ENCODE measurements around the gene SPNS2. TPM values are rescaled to one million over a fixed set of nuclear protein-coding genes. Genes with fewer than 3 reads are reported as not detected.

The SPNS2 gene
- total and polyA plus RNA-seq, 9 donors, result 0.48 to 12.7 (median 4.2) TPM

GRCh38 chr17:4548061-4548461 lies 49.4 kb downstream of the SPNS2 start:
- intact Hi-C loops (cut with DNase I), result no loop called here
- no peaks in the 10 kb centered on the region for H3K36me3 ChIP-seq
- H3K9me3 ChIP-seq, result no peaks in the 10 kb centered on the region
- peak in 2 of 5 donors; percentile 12 to 29 for DNase-seq
- no peak for TF ChIP-seq CTCF (IDR thresholded peaks at IDR 0.05)
- no peak for TF ChIP-seq EP300 (IDR thresholded peaks at IDR 0.05)
- no peak for TF ChIP-seq POLR2A (IDR thresholded peaks at IDR 0.05)
- H3K4me1 ChIP-seq (ENCODE audit: insufficient read depth), result no peaks in the 10 kb centered on the region
- WGBS, 3 donors, result 87 to 91% (median 87%) methylated on average over 18 of the region's 18 CpGs
- H3K4me3 ChIP-seq, result no peak overlapping the region
- H3K27ac ChIP-seq, result no peak overlapping the region
- no peaks in the 10 kb centered on the region for H3K27me3 ChIP-seq

- TF ChIP-seq CTCF (IDR thresholded peaks at IDR 0.05) (no peak), EP300 (IDR thresholded peaks at IDR 0.05) (no peak), POLR2A (IDR thresholded peaks at IDR 0.05) (no peak)
- intact Hi-C loops (cut with DNase I), result no loop called here
- Histone ChIP-seq H3K36me3 (no peaks in the 10 kb centered on the region), H3K4me3 (no peak overlapping the region), H3K9me3 (no peaks in the 10 kb centered on the region), H3K27ac (no peak overlapping the region), H3K4me1 (ENCODE audit: insufficient read depth) (no peaks in the 10 kb centered on the region), H3K27me3 (no peaks in the 10 kb centered on the region)
- 76 to 83% (median 81%) methylated on average over 24 of the region's 24 CpGs for WGBS, 3 donors
- DNase-seq, result no peak
Observed at GRCh38 chr17:4548721-4549531, 50.2 kb downstream of the SPNS2 start.

- TF ChIP-seq CTCF (IDR thresholded peaks at IDR 0.05), result no peak
- no peak for TF ChIP-seq EP300 (IDR thresholded peaks at IDR 0.05)
- TF ChIP-seq POLR2A (IDR thresholded peaks at IDR 0.05), result no peak
- Histone ChIP-seq H3K9me3 (no peaks in the 10 kb centered on the region), H3K27ac (no peak overlapping the region), H3K4me1 (ENCODE audit: insufficient read depth) (peaks cover 5% of the 10 kb centered on the region), H3K36me3 (no peaks in the 10 kb centered on the region), H3K27me3 (no peaks in the 10 kb centered on the region), H3K4me3 (no peak overlapping the region)
- intact Hi-C loops (cut with DNase I), result loop anchor here in 1 of 4 donors (10.0 kb wide), 1 partner anchor 125 kb away; no protein-coding TSS in a partner anchor
- 80 to 89% (median 84%) methylated on average over 23 to 25 of the region's 25 CpGs for WGBS, 3 donors
- DNase-seq, result no peak
Observed at GRCh38 chr17:4549781-4550533, 51.3 kb downstream of the SPNS2 start.

GRCh38 chr17:4550534-4551039 lies 51.9 kb downstream of the SPNS2 start:
- H3K27me3 ChIP-seq, result no peaks in the 10 kb centered on the region
- H3K36me3 ChIP-seq, result no peaks in the 10 kb centered on the region
- intact Hi-C loops (cut with DNase I), result loop anchor here in 1 of 4 donors (10.0 kb wide), 1 partner anchor 126 kb away; no protein-coding TSS in a partner anchor
- no peaks in the 10 kb centered on the region for H3K9me3 ChIP-seq
- peaks cover 5% of the 10 kb centered on the region for H3K4me1 ChIP-seq (ENCODE audit: insufficient read depth)
- DNase-seq, result no peak
- H3K27ac ChIP-seq, result no peak overlapping the region
- WGBS, 3 donors, result 92 to 93% (median 93%) methylated on average over 16 of the region's 16 CpGs
- no peak overlapping the region for H3K4me3 ChIP-seq
- no peak for TF ChIP-seq CTCF (IDR thresholded peaks at IDR 0.05)
- TF ChIP-seq EP300 (IDR thresholded peaks at IDR 0.05), result no peak
- no peak for TF ChIP-seq POLR2A (IDR thresholded peaks at IDR 0.05)
